ENCODE measurements around the gene TMEM145. TPM values are rescaled to one million over a fixed set of nuclear protein-coding genes. Genes with fewer than 3 reads are reported as not detected.

Gene TMEM145
- total and polyA plus RNA-seq, 7 experiments from 2014 or later: not detected

- Mint-ChIP-seq H3K4me3 (no peak overlapping the region), H3K36me3 (no peaks in the 10 kb centered on the region), H3K4me1 (peaks cover 2 to 14% (median 7%) of the 10 kb centered on the region in 7 donors), H3K9me3 (no peaks in the 10 kb centered on the region), H3K27ac (no peak overlapping the region), H3K27me3 (no peaks in the 10 kb centered on the region)
- no peaks in the 10 kb centered on the region for H3K4me1 ChIP-seq (ENCODE audit: control insufficient read depth in 2 of 2, insufficient read depth in 2 of 2, low read length in 2 of 2)
- no peak for ATAC-seq
- no peak overlapping the region for H3K27ac ChIP-seq (ENCODE audit: low read depth, low read length)
- intact Hi-C loops (cut with micrococcal nuclease): no loop called here
- peaks cover 0 to 7% (median 0%) of the 10 kb centered on the region in 3 experiments for H3K36me3 ChIP-seq (ENCODE audit: control insufficient read depth in 2 of 3, insufficient read depth in 3 of 3, low read length in 3 of 3)
- ChIA-PET CTCF (no interaction called here), POLR2A (no interaction called here)
- no peak overlapping the region for H3K4me3 ChIP-seq (ENCODE audit: low read length)
- no peak for DNase-seq
- H3K9me3 ChIP-seq (ENCODE audit: control insufficient read depth in 2 of 3, low read length in 3 of 3): no peaks in the 10 kb centered on the region
- H3K27me3 ChIP-seq (ENCODE audit: control insufficient read depth in 2 of 2, insufficient read depth in 2 of 2, low read length in 2 of 2): no peaks in the 10 kb centered on the region
Observed at GRCh38 chr19:42332059-42332458, 18.9 kb downstream of the TMEM145 start.

DNA sequence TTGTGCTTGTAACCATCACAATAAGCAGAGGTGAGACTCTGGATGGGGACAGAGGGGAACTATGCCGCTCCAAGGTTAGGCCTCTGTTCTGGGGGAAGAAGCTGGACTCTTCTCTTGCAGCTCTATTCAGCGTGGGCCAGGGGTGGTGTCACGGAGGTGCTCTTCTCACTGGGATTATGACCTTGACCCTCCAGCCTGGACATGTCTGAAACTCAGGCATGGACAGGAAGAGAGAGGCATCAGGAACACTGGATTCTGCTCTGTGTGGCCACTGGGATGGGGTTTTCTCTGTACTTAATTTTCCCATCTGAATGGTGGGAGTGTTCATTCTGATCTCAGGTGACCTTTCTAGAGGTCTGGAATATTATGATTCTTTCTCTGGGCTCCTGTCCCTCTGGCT, 19.9 kb downstream of the TMEM145 start:
- intact Hi-C loops (cut with micrococcal nuclease): no loop called here
- Mint-ChIP-seq H3K9me3 (no peaks in the 10 kb centered on the region), H3K4me3 (no peak overlapping the region), H3K4me1 (peaks cover 0 to 4% (median under 1%) of the 10 kb centered on the region in 7 donors), H3K27me3 (no peaks in the 10 kb centered on the region), H3K36me3 (no peaks in the 10 kb centered on the region), H3K27ac (no peak overlapping the region)
- CTCF ChIA-PET: no interaction called here
- POLR2A ChIA-PET: no interaction called here
- H3K36me3 ChIP-seq (ENCODE audit: control insufficient read depth in 2 of 3, insufficient read depth in 3 of 3, low read length in 3 of 3): peaks cover 0 to 7% (median 0%) of the 10 kb centered on the region in 3 experiments
- DNase-seq (no peak), ATAC-seq (no peak)
- no peaks in the 10 kb centered on the region for H3K4me1 ChIP-seq (ENCODE audit: control insufficient read depth in 2 of 2, insufficient read depth in 2 of 2, low read length in 2 of 2)
- H3K27ac ChIP-seq (ENCODE audit: low read depth, low read length): no peak overlapping the region
- no peaks in the 10 kb centered on the region for H3K9me3 ChIP-seq (ENCODE audit: control insufficient read depth in 2 of 3, low read length in 3 of 3)
- no peak overlapping the region for H3K4me3 ChIP-seq (ENCODE audit: low read length)
- H3K27me3 ChIP-seq (ENCODE audit: control insufficient read depth in 2 of 2, insufficient read depth in 2 of 2, low read length in 2 of 2): no peaks in the 10 kb centered on the region

GRCh38 chr19:42333975-42334696, 21.0 kb downstream of the TMEM145 start:
- Mint-ChIP-seq H3K27ac (no peak overlapping the region), H3K9me3 (no peaks in the 10 kb centered on the region), H3K27me3 (no peaks in the 10 kb centered on the region), H3K36me3 (peaks cover 0 to 4% (median 4%) of the 10 kb centered on the region in 5 donors), H3K4me1 (no peaks in the 10 kb centered on the region), H3K4me3 (no peak overlapping the region)
- Histone ChIP-seq H3K4me3 (ENCODE audit: low read length) (no peak overlapping the region), H3K36me3 (ENCODE audit: control insufficient read depth in 2 of 3, insufficient read depth in 3 of 3, low read length in 3 of 3) (peaks cover 0 to 7% (median 0%) of the 10 kb centered on the region in 3 experiments), H3K27ac (ENCODE audit: low read depth, low read length) (no peak overlapping the region), H3K4me1 (ENCODE audit: control insufficient read depth in 2 of 2, insufficient read depth in 2 of 2, low read length in 2 of 2) (no peaks in the 10 kb centered on the region), H3K27me3 (ENCODE audit: control insufficient read depth in 2 of 2, insufficient read depth in 2 of 2, low read length in 2 of 2) (no peaks in the 10 kb centered on the region), H3K9me3 (ENCODE audit: control insufficient read depth in 2 of 3, low read length in 3 of 3) (no peaks in the 10 kb centered on the region)
- no peak for ATAC-seq
- no peak for DNase-seq
- CTCF ChIA-PET: no interaction called here
- intact Hi-C loops (cut with micrococcal nuclease): no loop called here
- POLR2A ChIA-PET: no interaction called here

DNA sequence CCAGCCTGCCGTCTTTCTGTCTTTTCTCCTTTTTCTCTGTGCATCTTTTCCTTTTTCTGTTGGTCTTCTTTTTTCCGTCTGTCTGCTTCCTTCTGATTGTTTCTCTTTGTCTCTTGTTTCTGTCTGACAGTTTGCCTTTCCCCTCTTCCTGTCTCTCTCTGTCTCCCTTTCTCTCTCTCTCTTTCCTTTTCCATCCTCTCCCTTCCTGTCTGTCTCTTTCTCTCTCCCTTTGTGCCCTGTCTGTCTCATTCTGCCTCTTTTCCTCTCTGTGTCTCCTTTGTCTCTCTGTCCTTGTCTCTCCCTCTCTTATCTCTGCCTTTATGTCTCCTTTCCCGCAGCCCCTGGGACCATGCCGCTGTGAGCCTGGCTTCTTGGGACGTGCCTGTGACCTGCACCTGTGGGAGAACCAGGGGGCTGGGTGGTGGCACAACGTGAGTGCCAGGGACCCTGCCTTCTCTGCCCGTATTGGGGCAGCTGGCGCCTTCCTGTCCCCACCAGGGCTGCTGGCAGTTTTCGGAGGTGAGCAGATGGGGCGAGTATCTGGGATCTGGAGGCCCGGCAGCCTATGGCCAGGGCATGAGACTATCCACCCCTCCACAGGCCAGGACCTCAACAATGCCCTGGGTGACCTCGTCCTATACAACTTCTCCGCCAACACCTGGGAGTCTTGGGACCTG, 21.7 kb downstream of the TMEM145 start:
- Histone ChIP-seq H3K4me3 (ENCODE audit: low read length) (no peak overlapping the region), H3K36me3 (ENCODE audit: control insufficient read depth in 2 of 3, insufficient read depth in 3 of 3, low read length in 3 of 3) (peaks cover 0 to 7% (median 0%) of the 10 kb centered on the region in 3 experiments), H3K27me3 (ENCODE audit: control insufficient read depth in 2 of 2, insufficient read depth in 2 of 2, low read length in 2 of 2) (no peaks in the 10 kb centered on the region), H3K9me3 (ENCODE audit: control insufficient read depth in 2 of 3, low read length in 3 of 3) (no peaks in the 10 kb centered on the region), H3K4me1 (ENCODE audit: control insufficient read depth in 2 of 2, insufficient read depth in 2 of 2, low read length in 2 of 2) (no peaks in the 10 kb centered on the region), H3K27ac (ENCODE audit: low read depth, low read length) (no peak overlapping the region)
- Mint-ChIP-seq H3K36me3 (peaks cover 0 to 4% (median 4%) of the 10 kb centered on the region in 5 donors), H3K9me3 (no peaks in the 10 kb centered on the region), H3K4me3 (no peak overlapping the region), H3K27ac (no peak overlapping the region), H3K27me3 (no peaks in the 10 kb centered on the region), H3K4me1 (no peaks in the 10 kb centered on the region)
- ATAC-seq (no peak), DNase-seq (no peak)
- intact Hi-C loops (cut with micrococcal nuclease): no loop called here
- POLR2A ChIA-PET: no interaction called here
- CTCF ChIA-PET: no interaction called here

- no peak for ATAC-seq
- H3K27me3 Mint-ChIP-seq: no peaks in the 10 kb centered on the region
- no peak overlapping the region for H3K4me3 Mint-ChIP-seq
- DNase-seq: no peak
- intact Hi-C loops (cut with micrococcal nuclease): no loop called here
- no peaks in the 10 kb centered on the region for H3K4me1 ChIP-seq (ENCODE audit: control insufficient read depth in 2 of 2, insufficient read depth in 2 of 2, low read length in 2 of 2)
- H3K9me3 ChIP-seq (ENCODE audit: control insufficient read depth in 2 of 3, low read length in 3 of 3): no peaks in the 10 kb centered on the region
- H3K4me3 ChIP-seq (ENCODE audit: low read length): no peak overlapping the region
- H3K36me3 Mint-ChIP-seq: peaks cover 0 to 4% (median 4%) of the 10 kb centered on the region in 5 donors
- no peaks in the 10 kb centered on the region for H3K27me3 ChIP-seq (ENCODE audit: control insufficient read depth in 2 of 2, insufficient read depth in 2 of 2, low read length in 2 of 2)
- ChIA-PET POLR2A (no interaction called here), CTCF (no interaction called here)
- H3K4me1 Mint-ChIP-seq: no peaks in the 10 kb centered on the region
- H3K9me3 Mint-ChIP-seq: no peaks in the 10 kb centered on the region
- no peak overlapping the region for H3K27ac ChIP-seq (ENCODE audit: low read depth, low read length)
- H3K27ac Mint-ChIP-seq: no peak overlapping the region
- peaks cover 0 to 7% (median 0%) of the 10 kb centered on the region in 3 experiments for H3K36me3 ChIP-seq (ENCODE audit: control insufficient read depth in 2 of 3, insufficient read depth in 3 of 3, low read length in 3 of 3)
Observed at GRCh38 chr19:42335374-42335936, 22.3 kb downstream of the TMEM145 start.

- Mint-ChIP-seq H3K27me3 (no peaks in the 10 kb centered on the region), H3K9me3 (no peaks in the 10 kb centered on the region), H3K4me1 (no peaks in the 10 kb centered on the region), H3K27ac (no peak overlapping the region), H3K4me3 (no peak overlapping the region), H3K36me3 (peaks cover 0 to 4% (median 4%) of the 10 kb centered on the region in 5 donors)
- intact Hi-C loops (cut with micrococcal nuclease): no loop called here
- Histone ChIP-seq H3K4me3 (ENCODE audit: low read length) (no peak overlapping the region), H3K4me1 (ENCODE audit: control insufficient read depth in 2 of 2, insufficient read depth in 2 of 2, low read length in 2 of 2) (no peaks in the 10 kb centered on the region), H3K27ac (ENCODE audit: low read depth, low read length) (no peak overlapping the region), H3K36me3 (ENCODE audit: control insufficient read depth in 2 of 3, insufficient read depth in 3 of 3, low read length in 3 of 3) (peaks cover 0 to 7% (median 0%) of the 10 kb centered on the region in 3 experiments), H3K9me3 (ENCODE audit: control insufficient read depth in 2 of 3, low read length in 3 of 3) (no peaks in the 10 kb centered on the region), H3K27me3 (ENCODE audit: control insufficient read depth in 2 of 2, insufficient read depth in 2 of 2, low read length in 2 of 2) (no peaks in the 10 kb centered on the region)
- DNase-seq: no peak
- ATAC-seq: no peak
- POLR2A ChIA-PET: no interaction called here
- CTCF ChIA-PET: no interaction called here
Observed at GRCh38 chr19:42335971-42336370, 22.9 kb downstream of the TMEM145 start.
